CD4-positive, alpha-beta T cell treated with Interleukin-2 at 100 ng/mL for 4 hours (primary cell): ENCODE measurements around the gene LRRC49.
"Not testable (repeated sequence)": the region's sequence is repeated elsewhere in the genome, so short reads cannot be mapped to it uniquely, and the experiment has no call there.

Experiments used
- DNase-seq: peaks from one replicate; pipeline ENCODE4 v3.0.0-alpha.2; 2020; ENCODE audit warnings: low spot score

LRRC49 gene

GRCh38 chr15:70976851-70977250, 84.2 kb downstream of the LRRC49 start:
- DNase-seq = no peak

- no peak for DNase-seq
Measured at GRCh38 chr15:70995383-70995970, 102.9 kb downstream of the LRRC49 start.

GRCh38 chr15:70998319-70998718, 105.7 kb downstream of the LRRC49 start:
- no peak for DNase-seq

- no peak for DNase-seq
Measured at GRCh38 chr15:71002316-71002715, 109.7 kb downstream of the LRRC49 start.

DNA sequence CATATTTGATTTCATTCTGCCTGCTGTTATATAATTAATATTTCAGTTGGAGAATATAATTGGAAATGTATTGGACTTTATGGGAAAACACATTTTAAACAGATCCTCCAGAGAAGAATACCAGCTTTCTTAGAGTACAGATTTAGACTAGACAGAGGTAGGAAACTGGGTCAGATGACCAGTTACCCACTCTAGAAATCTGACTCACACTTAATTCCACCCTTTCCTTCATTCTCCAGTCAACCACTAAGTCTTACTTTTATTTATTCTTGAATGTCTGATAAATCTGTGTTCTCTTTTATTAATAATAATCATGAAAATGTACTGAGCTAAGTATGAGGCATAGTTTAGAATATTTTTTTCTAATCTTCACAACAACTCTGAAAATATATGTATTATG, 110.7 kb downstream of the LRRC49 start:
- no peak for DNase-seq

DNA sequence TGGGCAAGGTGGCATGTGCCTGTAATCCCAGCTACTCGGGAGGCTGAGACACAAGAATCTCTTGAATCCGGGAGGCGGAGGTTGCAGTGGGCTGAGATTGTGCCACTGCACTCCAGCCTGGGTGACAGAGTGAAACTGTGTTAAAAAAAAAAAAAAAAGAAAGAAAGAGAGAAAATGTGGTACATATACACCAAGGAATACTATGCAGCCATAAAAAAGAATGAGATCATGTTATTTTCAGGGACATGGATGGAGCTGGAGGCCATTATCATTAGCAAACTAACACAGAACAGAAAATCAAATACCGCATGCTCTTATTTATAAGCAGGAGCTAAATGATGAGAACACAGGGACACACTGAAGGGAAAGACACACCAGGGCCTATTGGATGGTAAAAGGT, 111.9 kb downstream of the LRRC49 start:
- DNase-seq = not testable (repeated sequence)

DNA sequence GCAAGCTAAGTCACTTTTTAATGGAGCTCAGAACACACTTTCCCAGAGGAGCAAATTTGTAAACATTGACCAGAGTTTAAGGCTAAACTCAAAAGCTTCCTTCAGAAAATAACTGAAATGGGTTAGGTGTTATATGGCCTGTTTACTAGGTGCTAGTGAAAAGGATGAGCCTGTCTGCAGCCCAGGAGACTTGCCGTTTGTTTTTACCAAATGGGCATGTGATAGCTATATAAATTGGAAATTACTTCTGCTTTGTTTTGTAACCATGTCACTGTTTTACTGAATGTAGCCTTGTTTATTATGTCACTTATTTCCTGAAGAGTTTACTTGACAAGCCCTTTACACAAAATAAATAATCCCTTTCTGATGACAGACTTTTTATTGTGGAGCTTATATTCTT, 113.3 kb downstream of the LRRC49 start:
- no peak for DNase-seq

DNA sequence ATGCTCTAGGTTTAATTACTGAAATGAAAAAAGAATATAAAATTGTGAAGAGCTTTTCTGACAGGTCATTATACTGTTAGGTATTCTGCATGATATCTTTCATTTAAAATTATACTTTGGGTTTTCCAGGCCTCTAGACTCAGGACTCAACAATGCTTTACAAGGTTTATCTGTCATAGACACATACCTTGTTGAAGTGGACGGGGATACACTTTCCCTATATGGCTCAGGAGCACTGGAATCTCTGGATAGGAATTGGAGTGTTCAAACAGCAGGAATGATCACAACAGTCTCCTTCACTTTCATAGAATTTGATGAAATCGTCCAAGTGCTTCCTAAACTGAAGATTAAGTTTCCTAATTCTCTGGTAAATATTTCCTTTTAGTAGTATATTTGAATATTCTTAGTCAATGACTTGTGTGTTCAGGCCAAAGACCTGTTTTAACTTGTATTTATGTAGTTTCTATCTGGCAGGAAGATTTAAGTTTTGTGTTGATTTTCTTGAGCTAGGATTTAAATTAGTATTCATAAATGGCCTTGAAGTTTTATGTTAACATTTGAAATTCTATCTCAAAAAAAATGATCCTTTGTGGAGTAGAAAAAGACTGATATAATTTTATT, 115.7 kb downstream of the LRRC49 start:
- DNase-seq = no peak

- DNase-seq = no peak
Measured at GRCh38 chr15:71010472-71010871, 117.8 kb downstream of the LRRC49 start.

- no peak for DNase-seq
Measured at GRCh38 chr15:71010997-71011396, 118.4 kb downstream of the LRRC49 start.

GRCh38 chr15:71011503-71012155, 119.0 kb downstream of the LRRC49 start:
- no peak for DNase-seq

DNA sequence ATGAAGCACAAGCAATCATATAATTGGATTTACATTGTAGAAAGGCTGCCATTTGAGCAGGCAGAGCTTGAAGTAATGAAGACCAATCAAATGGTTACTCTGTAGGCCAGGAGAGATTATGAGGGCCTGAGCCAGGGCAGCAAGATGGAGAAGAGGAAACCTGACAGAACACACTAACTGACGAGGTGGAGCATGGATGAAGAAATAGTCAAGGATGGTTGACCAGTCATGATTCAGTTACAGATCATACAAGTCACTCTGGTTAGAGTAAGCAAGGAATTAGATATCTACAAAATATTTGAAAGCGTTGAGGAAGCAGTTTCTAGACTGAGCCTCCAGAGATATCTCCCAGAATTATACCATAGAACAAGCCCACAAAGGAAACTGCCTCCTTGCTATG, 120.8 kb downstream of the LRRC49 start:
- DNase-seq = no peak

DNA sequence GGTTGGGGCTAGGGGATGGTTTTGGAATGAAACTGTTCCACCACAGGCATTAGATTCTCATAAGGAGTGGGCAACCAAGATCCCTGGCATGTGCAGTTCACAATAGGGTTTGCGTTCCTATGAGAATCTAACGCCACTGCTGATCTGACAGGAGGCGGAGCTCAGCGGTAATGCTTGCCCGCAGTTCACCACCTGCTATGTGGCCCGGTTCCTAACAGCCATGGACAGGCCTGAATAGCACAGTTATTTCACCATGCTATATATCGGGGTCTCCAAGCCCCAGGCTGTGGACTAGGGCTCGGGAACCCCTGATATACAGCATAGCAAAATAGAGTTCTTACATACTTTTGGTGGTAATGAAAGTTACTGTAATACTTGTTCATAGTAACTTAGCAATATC, 122.7 kb downstream of the LRRC49 start:
- DNase-seq = no peak

DNA sequence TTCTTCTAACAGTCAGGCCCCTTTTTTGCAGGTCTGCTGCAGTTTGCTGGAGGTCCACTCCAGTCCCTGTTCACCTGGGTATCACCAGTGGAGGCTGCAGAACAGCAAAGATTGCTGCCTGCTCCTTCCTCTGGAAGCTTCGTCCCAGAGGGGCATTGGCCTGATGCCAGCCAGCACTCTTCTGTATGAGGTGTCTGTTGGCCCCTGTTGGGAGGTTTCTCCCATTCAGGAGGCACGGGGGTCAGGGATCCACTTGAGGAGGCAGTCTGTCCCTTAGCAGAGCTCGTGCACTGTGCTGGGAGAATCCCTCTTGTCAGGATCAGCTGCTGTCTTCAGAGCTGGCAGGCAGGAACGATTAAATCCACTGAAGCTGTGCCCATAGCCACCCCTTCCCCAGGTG, 138.6 kb downstream of the LRRC49 start:
- DNase-seq = not testable (repeated sequence)

- not testable (repeated sequence) for DNase-seq
Measured at GRCh38 chr15:71035478-71035877, 142.9 kb downstream of the LRRC49 start.

GRCh38 chr15:71042356-71042922, 149.8 kb downstream of the LRRC49 start:
- no peak for DNase-seq

DNA sequence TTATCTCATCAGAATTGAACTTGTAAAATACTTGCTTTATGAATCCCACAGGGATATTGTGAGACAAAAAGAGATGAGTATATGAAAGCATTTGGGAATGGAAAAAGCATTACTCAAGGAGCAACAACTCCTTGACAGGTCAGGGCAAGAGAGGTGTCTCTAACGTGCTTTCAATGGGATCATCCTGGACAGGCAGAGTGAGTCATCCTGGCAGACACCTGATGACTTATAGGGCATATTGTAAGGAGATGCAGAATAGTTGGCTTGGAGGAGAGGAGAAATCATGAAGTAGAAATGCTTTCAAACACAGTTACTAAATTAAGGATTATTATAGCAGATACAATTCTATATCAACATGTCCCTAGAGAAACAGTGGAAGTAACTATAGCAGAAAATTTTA, 150.7 kb downstream of the LRRC49 start:
- DNase-seq = no peak

- no peak for DNase-seq
Measured at GRCh38 chr15:71044006-71044405, 151.4 kb downstream of the LRRC49 start.

DNA sequence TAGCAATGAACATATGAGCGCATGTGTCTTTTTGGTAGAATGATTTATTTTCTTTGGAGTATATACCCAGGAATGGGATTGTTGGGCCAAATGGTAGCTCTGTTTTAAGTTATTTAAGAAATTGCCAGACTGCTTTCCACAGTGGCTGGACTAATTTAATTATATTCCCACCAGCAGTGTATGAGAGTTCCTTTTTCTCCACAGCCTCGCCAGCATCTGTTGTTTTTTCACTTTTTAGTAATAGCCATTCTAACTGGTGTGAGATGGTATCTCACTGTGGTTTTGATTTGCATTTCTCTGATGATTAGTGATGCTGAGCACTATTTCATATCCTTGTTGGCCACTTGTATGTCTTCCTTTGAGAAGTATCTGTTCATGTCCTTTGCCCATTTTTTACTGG, 153.5 kb downstream of the LRRC49 start:
- DNase-seq = not testable (repeated sequence)

- no peak for DNase-seq
Measured at GRCh38 chr15:71048913-71049675, 156.5 kb downstream of the LRRC49 start.

DNA sequence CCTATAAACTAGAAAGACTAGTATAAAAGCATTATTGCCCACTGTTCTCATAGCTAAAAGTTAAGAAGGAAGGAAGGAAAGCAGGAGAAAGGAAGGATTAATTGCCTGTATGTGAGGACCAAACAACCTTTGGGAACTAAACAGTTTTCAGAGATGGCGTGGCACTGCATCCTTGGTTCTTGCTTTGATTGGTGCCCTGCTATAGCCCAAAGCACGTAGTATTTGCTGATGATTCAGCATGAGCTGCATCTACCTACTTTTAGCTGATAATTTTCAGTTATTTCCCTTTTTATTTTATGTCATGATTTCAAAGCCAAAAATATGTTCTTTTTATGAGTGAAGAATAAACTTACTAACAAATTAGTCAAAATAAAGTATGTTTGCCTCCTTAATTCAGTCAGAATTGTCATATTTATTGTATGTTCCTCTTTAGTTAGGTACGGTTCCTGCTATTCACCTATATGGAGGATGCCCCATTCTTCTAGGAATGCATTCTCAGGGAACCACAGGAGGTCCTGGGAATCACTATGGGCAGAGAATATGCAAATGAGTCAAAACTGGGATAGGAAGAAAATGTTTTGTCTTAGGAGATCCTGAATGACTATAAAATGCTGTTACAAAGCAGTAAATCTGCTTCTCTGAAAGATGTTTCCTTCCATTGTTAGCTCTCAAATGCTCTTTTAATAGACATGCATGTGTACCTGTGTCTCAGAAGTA, 157.2 kb downstream of the LRRC49 start:
- no peak for DNase-seq

DNA sequence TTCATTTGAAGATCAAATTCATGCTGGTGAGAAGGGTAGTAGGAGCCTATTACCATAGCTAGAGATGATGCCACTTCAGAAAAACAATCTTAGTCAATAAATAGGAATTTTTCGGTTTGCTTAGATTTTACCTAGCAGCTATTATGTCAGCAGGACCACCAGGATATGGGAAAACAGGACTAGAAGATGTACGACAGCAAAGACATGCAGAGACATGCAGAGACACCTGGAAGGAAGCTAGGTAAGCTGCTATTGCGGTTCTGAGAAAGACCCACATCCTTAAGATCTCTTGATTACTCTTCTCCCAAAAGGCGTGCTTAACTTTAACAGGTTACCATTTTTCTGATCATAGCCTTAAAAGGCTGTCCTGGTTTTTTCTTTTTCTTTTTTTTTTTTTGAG, 157.8 kb downstream of the LRRC49 start:
- no peak for DNase-seq
